Tibial artery (tissue), 4 donors: ENCODE measurements around the gene CCDC148.

Source experiments
- DNase-seq, 2 donors: peaks; one replicate each; pipeline ENCODE4 v3.0.0-alpha.2; 2019
- H3K27ac ChIP-seq, 2 donors: fragments of 200-600 bp; sonication (generic) in 1 of 2; 1 replicate in 1 of 2; 2 replicates in 1 of 2; pipeline ENCODE4 v1.5.1; 2018 to 2019; ENCODE audit warnings: mild to moderate bottlenecking in 1 of 2
- H3K27me3 ChIP-seq, 2 donors: fragments of 200-600 bp; sonication (generic) in 1 of 2; one replicate each; pipeline versions ENCODE4 v1.5.1 to v1.6.0; 2016 to 2019
- H3K36me3 ChIP-seq, 3 donors: fragments of 200-600 bp; sonication (generic) in 2 of 3; one replicate each; pipeline ENCODE4 v1.5.1; 2016 to 2019; ENCODE audit warnings: mild to moderate bottlenecking in 2 of 3
- H3K4me1 ChIP-seq, 4 donors: fragments of 200-600 bp; sonication (generic) in 2 of 4; 1 replicate in 3 of 4; 2 replicates in 1 of 4; pipeline ENCODE4 v1.5.1; 2016 to 2019
- H3K4me3 ChIP-seq, 2 donors: fragments of 200-600 bp; sonication (generic) in 1 of 2; 1 replicate in 1 of 2; 2 replicates in 1 of 2; pipeline ENCODE4 v1.5.1; 2018 to 2019; ENCODE audit warnings: mild to moderate bottlenecking in 2 of 2
- H3K9me3 ChIP-seq, 3 donors: fragments of 200-600 bp; sonication (generic) in 1 of 3; one replicate each; pipeline ENCODE4 v1.5.1; 2016 to 2019
- CTCF ChIP-seq, 2 experiments: fragments of 200-600 bp in 1 of 2; fragments of 450-650 bp in 1 of 2; IDR thresholded peaks; one replicate each; pipeline ENCODE4 v1.5.1; 2017 to 2019; ENCODE audit warnings: antibody characterized with exemption in 2 of 2, mild to moderate bottlenecking in 1 of 2, moderate library complexity in 1 of 2
- intact Hi-C: fragments of 100-400 bp; cut with DNase I; formaldehyde crosslinking; loops from one replicate; pipeline ENCODE4 v1.15.0; 2023; ENCODE audit warnings: low total_unique reads

CCDC148 gene

GRCh38 chr2:158391876-158392275 is 64.7 kb downstream of the CCDC148 start:
- DNase-seq: no peak
- intact Hi-C loops: no loop called here

GRCh38 chr2:158391361-158391760 is 65.2 kb downstream of the CCDC148 start:
- H3K27me3 ChIP-seq: no peaks in the 10 kb centered on the region

More at GRCh38 chr2:158391876-158392275, 64.7 kb downstream of the CCDC148 start:
- no peaks in the 10 kb centered on the region for H3K27me3 ChIP-seq
- no peak overlapping the region for H3K27ac ChIP-seq
- H3K4me1 ChIP-seq: no peaks in the 10 kb centered on the region
- H3K36me3 ChIP-seq: no peaks in the 10 kb centered on the region
- no peak for TF ChIP-seq CTCF (IDR thresholded peaks at IDR 0.05)
- H3K9me3 ChIP-seq: no peaks in the 10 kb centered on the region
- H3K4me3 ChIP-seq: no peak overlapping the region

GRCh38 chr2:158388159-158388558 is 68.4 kb downstream of the CCDC148 start:
- no peak for DNase-seq
- Histone ChIP-seq H3K36me3 (no peaks in the 10 kb centered on the region), H3K27ac (no peak overlapping the region), H3K4me1 (no peaks in the 10 kb centered on the region), H3K27me3 (no peaks in the 10 kb centered on the region), H3K9me3 (no peaks in the 10 kb centered on the region), H3K4me3 (no peak overlapping the region)
- no peak for TF ChIP-seq CTCF (IDR thresholded peaks at IDR 0.05)
- intact Hi-C loops: no loop called here

More at GRCh38 chr2:158391361-158391760, 65.2 kb downstream of the CCDC148 start:
- no peak for TF ChIP-seq CTCF (IDR thresholded peaks at IDR 0.05)
- intact Hi-C loops: no loop called here
- H3K27ac ChIP-seq: no peak overlapping the region
- no peak for DNase-seq
- no peak overlapping the region for H3K4me3 ChIP-seq
- no peaks in the 10 kb centered on the region for H3K36me3 ChIP-seq
- no peaks in the 10 kb centered on the region for H3K4me1 ChIP-seq
- no peaks in the 10 kb centered on the region for H3K9me3 ChIP-seq

- H3K9me3 ChIP-seq: no peaks in the 10 kb centered on the region
- no peak for DNase-seq
- no peaks in the 10 kb centered on the region for H3K27me3 ChIP-seq
- TF ChIP-seq CTCF (IDR thresholded peaks at IDR 0.05): no peak
- intact Hi-C loops: no loop called here
- no peak overlapping the region for H3K4me3 ChIP-seq
- H3K4me1 ChIP-seq: no peaks in the 10 kb centered on the region
- H3K36me3 ChIP-seq: no peaks in the 10 kb centered on the region
- no peak overlapping the region for H3K27ac ChIP-seq
Observed at GRCh38 chr2:158385646-158386045, 70.9 kb downstream of the CCDC148 start.

GRCh38 chr2:158381978-158382377 is 74.6 kb downstream of the CCDC148 start:
- no peak for TF ChIP-seq CTCF (IDR thresholded peaks at IDR 0.05)
- no peak for DNase-seq
- H3K4me3 ChIP-seq: no peak overlapping the region
- no peaks in the 10 kb centered on the region for H3K4me1 ChIP-seq
- intact Hi-C loops: no loop called here
- no peaks in the 10 kb centered on the region for H3K9me3 ChIP-seq
- H3K27me3 ChIP-seq: no peaks in the 10 kb centered on the region
- no peak overlapping the region for H3K27ac ChIP-seq
- no peaks in the 10 kb centered on the region for H3K36me3 ChIP-seq

GRCh38 chr2:158381205-158381604 is 75.3 kb downstream of the CCDC148 start:
- Histone ChIP-seq H3K4me3 (no peak overlapping the region), H3K27ac (no peak overlapping the region), H3K36me3 (no peaks in the 10 kb centered on the region), H3K4me1 (no peaks in the 10 kb centered on the region), H3K27me3 (no peaks in the 10 kb centered on the region), H3K9me3 (no peaks in the 10 kb centered on the region)
- no peak for TF ChIP-seq CTCF (IDR thresholded peaks at IDR 0.05)
- intact Hi-C loops: no loop called here
- DNase-seq: no peak
